ENCODE results near the gene PTPRE.

The PTPRE gene

DNA sequence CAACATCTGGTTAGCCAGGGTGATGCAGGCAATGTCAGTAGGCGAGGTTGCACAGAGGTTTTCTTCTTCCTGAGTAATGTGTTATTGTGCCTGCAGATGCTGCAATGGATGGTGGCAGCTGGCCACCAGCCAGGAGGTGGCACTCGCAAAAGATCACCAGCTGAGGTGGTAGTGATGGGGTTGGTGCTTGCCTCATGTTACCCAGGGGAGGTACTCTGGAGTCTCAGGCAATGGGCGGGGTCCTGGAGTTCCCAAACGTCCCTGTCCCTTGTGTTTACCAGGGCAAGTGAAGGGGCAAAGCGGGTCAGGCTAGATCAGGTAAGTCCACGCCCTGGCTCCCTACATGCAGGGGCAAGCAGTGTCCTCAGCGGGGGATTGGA lies 35.3 kb upstream of the PTPRE start:
- no peak for FAIRE-seq
- no peak for DNase-seq (ENCODE audit: insufficient read length, low spot score)
- TF ChIP-seq, protein P1, sequence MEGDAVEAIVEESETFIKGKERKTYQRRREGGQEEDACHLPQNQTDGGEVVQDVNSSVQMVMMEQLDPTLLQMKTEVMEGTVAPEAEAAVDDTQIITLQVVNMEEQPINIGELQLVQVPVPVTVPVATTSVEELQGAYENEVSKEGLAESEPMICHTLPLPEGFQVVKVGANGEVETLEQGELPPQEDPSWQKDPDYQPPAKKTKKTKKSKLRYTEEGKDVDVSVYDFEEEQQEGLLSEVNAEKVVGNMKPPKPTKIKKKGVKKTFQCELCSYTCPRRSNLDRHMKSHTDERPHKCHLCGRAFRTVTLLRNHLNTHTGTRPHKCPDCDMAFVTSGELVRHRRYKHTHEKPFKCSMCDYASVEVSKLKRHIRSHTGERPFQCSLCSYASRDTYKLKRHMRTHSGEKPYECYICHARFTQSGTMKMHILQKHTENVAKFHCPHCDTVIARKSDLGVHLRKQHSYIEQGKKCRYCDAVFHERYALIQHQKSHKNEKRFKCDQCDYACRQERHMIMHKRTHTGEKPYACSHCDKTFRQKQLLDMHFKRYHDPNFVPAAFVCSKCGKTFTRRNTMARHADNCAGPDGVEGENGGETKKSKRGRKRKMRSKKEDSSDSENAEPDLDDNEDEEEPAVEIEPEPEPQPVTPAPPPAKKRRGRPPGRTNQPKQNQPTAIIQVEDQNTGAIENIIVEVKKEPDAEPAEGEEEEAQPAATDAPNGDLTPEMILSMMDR (IDR thresholded peaks at IDR 0.05; ENCODE audit: insufficient read depth, missing control alignments) = no peak

DNA sequence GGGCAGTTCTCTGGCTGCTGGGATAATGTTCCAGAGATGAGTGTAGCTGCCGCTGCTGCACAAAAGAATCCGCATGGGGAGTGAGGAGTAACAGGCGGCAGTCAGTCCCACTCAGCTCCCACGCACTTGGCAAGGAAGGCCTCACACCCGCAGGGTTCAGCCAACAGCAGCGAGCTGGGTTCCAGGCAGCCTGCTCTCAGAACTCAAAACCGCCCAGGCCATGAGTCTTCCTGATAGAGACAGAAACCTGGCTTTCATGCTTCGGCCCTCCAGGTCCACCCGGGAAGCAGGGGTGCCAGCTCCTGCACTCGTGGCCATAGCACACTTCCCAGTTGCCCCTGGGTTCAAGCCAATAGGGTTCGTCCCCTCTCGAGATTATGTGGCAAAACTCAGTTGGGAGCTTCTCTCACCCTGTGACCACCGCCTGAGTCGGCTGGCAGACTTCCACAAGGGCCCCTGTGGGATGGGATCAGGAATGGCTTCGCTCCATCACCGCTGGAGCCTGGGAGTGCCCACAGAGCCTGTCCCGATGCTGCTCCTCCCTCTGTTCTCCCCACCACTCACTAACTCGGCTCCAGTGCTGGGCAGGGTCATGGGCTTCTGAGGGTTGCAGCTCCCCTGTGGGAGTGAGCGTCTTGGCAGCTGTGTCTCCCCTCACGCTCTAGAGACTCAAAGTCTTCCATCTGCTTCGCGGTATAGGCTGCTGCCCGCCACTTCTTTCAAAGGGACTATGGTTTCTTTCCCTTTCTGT lies 34.7 kb upstream of the PTPRE start:
- FAIRE-seq = no peak
- no peak for DNase-seq (ENCODE audit: insufficient read length, low spot score)
- TF ChIP-seq, protein P1 (IDR thresholded peaks at IDR 0.05; ENCODE audit: insufficient read depth, missing control alignments) = no peak

DNA sequence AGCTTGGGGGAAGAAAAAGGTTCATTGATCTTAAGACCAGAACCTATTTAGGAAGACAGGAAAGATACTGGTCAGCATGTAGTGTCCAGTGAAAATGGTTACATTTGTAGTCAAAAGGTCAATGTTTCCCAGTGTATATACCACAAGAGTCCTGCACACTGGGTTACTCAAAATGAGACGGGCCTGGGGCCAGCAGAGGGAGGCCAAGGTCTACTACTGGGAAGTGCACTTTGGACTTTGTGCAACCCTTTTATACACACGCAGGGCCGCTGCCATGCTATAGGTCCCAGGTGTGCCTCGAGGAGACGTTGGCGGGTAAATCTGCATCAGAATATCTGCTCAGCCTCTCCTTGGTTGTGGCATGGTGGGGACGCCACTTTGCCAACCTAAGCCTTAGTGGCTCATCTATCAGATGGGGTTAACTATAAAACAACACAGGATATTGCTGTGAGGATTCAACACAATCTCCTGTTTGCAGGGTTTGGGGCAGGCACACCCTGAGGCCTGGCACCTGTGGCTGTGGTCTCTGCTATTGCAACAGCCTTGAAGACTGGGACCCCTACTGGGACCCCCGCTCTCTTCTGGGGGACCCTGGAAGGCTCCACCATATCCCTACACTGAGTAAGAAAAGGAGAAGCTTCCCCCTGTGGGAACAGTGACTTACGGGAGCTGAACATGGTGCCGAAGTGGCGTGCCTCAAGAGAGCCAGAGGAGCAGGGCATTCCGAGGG lies 33.9 kb upstream of the PTPRE start:
- no peak for FAIRE-seq
- TF ChIP-seq, protein P1 (IDR thresholded peaks at IDR 0.05; ENCODE audit: insufficient read depth, missing control alignments) = no peak
- DNase-seq (ENCODE audit: insufficient read length, low spot score) = no peak

DNA sequence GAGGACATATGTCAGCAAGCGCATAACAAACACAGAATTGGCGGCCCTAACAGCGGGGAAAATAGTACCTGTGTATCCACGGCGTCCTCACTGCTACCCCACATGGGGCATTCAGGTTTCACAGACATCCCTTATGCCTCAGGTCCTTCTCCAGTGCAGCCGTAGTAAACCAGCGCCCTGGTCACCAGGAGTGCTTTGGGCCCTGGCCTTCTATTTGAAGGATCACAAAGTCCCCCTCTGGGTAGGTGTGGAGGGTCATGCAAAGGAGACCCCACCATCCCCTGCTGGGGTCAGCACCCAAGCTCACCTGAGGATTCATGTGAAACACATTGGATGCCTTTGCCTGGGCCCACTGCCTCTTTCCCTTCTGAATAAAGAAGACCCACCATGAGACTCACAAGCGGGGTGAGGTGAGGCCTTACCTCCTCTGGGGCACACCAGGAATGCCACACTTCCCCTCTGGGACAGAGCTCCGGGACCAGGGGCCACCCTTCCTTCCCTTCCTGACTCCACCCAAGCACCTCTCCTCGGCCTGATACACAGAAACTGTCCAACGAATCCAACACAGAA lies 32.9 kb upstream of the PTPRE start:
- TF ChIP-seq, protein P1 (IDR thresholded peaks at IDR 0.05; ENCODE audit: insufficient read depth, missing control alignments) = no peak
- FAIRE-seq (no peak), DNase-seq (ENCODE audit: insufficient read length, low spot score) (no peak)

DNA sequence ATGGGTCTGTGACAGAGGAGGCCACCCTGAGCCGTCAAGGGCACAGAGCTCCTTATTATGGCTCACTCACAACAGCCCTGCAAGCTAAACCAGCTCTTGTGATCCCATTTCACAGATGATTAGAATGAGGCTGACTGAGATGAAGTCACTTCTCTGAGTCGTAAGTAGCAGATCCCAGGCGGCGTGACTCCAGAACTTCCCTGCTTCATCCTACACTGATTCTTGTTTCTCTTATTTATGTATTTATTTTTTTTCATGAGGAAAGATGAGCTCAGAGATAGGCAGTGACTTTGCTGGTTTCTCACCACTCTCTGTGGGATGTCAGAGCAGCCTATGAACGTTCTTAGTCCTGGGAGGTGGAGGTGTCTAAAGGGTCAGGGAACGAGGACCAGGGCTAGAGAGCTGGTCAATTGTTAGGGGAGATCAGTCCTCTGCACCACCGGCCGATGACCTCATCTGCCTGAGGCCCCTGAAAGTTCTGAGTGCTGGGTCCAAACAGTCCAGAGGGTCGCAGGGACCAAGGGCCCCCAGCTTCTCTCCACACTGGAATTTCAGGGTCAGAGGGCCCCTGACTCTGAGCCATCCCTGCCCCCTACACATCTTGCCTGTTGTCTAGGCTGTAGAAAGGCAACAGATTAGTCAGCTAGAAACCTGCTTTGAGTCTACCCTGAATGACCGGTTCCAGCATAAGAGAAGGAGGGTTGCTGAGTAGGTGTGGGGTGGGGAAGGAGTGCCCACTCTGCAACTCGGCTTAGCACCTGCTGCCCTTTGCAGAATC lies 32.0 kb upstream of the PTPRE start:
- DNase-seq (ENCODE audit: insufficient read length, low spot score) (no peak), FAIRE-seq (no peak)
- TF ChIP-seq, protein P1 (IDR thresholded peaks at IDR 0.05; ENCODE audit: insufficient read depth, missing control alignments) = no peak

DNA sequence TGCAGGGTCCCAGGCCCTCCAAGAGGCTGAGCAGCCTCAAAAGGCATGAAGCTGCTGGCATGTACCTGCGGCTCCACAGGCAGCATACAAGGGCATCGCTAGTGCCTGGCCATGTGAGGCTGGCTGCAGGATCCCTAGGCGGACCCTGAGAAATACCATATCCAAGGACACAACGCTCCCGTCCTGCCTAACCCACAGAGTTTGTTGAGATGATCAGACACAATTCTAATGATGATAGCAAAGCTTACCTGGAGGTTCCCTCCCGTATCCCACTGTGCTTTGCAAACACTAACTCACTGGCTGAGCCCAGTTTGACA lies 31.5 kb upstream of the PTPRE start:
- TF ChIP-seq, protein P1 (IDR thresholded peaks at IDR 0.05; ENCODE audit: insufficient read depth, missing control alignments) = no peak
- FAIRE-seq (no peak), DNase-seq (ENCODE audit: insufficient read length, low spot score) (no peak)
